ENCODE results near the gene ANKUB1.

The ANKUB1 gene

DNA sequence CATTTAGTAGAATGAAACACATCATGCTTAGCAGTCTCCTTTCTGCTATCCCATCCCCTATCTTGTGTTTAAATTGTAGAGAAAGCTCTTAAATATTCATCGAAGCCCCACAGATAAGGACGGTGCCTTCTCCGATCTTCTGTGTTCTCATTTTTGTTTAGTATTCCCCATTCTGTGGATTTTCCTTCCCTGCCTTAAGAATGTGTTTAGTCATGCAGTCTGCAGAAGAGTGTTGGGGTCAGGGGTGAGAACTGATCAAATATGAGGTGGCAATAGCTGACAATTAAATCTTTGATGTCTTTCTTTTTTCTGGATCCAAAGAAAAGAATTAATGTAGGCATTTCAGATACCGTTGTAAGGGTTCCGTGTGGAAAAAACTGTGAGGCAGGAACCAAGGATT lies 9.3 kb upstream of the ANKUB1 start:
- Histone ChIP-seq H3K27me3 (ENCODE audit: control insufficient read depth, insufficient read depth, low read length) (no peaks in the 10 kb centered on the region), H3K36me3 (ENCODE audit: control insufficient read depth, insufficient read depth, low read length) (no peaks in the 10 kb centered on the region), H3K27ac (ENCODE audit: low read depth, low read length) (no peak overlapping the region), H3K4me3 (ENCODE audit: low read length) (no peak overlapping the region), H3K9ac (ENCODE audit: low read length) (no peak overlapping the region), H3K4me1 (ENCODE audit: control insufficient read depth, insufficient read depth, low read length) (no peaks in the 10 kb centered on the region)

DNA sequence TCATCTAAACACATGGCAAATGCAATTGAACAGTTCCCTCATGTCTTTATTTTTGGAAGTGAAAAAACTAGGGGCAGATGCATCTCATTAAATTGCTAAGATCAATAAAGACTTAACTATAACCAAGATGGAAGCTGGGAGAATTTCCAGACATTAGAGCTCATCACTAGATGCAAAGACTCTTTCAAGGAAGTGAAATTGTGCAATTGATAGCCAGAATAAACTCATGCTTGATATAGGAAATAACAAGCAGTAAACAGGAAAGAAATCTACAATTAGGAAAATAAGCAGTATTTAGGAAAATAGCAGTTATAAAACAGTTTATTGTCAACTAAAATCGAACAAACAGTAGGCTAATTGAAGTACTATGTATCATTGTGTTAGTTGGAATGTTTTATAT lies 8.8 kb upstream of the ANKUB1 start:
- no peaks in the 10 kb centered on the region for H3K4me1 ChIP-seq (ENCODE audit: control insufficient read depth, insufficient read depth, low read length)
- H3K36me3 ChIP-seq (ENCODE audit: control insufficient read depth, insufficient read depth, low read length), result no peaks in the 10 kb centered on the region
- H3K9ac ChIP-seq (ENCODE audit: low read length), result no peak overlapping the region
- H3K27me3 ChIP-seq (ENCODE audit: control insufficient read depth, insufficient read depth, low read length), result no peaks in the 10 kb centered on the region
- no peak overlapping the region for H3K27ac ChIP-seq (ENCODE audit: low read depth, low read length)
- no peak overlapping the region for H3K4me3 ChIP-seq (ENCODE audit: low read length)

DNA sequence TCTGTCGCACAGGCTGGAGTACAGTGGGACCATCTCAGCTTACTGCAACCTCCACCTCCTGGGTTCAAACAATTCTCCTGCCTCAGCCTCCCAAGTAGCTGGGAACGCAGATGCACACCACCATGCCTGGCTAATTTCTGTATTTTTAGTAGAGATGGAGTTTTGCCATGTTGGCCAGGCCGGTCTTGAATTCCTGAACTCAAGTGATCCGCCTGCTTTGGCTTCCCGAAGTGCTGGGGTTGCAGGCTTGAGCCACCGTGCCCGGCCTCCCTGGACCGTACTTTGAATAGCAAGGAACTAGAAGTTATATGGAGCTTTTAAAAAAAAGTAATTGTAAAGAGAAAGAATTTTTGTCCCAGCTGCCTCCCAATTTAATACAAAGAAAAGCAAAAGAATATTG lies 8.3 kb upstream of the ANKUB1 start:
- Histone ChIP-seq H3K9ac (ENCODE audit: low read length) (no peak overlapping the region), H3K36me3 (ENCODE audit: control insufficient read depth, insufficient read depth, low read length) (no peaks in the 10 kb centered on the region), H3K4me3 (ENCODE audit: low read length) (no peak overlapping the region), H3K27me3 (ENCODE audit: control insufficient read depth, insufficient read depth, low read length) (no peaks in the 10 kb centered on the region), H3K27ac (ENCODE audit: low read depth, low read length) (no peak overlapping the region), H3K4me1 (ENCODE audit: control insufficient read depth, insufficient read depth, low read length) (no peaks in the 10 kb centered on the region)

DNA sequence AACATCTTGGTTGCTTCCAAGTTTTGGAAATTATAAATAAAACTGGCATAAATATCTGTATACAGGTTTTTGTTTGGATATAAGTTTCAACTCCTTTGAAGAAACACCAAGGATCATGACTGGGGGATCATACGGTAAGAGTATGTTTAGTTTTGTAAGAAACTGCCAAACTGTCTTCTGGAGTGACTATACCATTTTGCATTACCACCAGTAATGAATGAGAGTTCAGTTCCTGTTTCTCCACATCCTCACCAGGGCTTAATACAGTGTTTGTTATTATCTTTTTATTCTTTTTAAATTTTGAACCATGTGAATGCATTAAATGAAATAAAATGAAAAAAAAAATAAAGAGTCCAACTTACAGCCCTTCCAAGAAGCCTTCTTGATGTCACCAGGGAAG lies 3.7 kb upstream of the ANKUB1 start:
- H3K27ac ChIP-seq (ENCODE audit: low read depth, low read length), result no peak overlapping the region
- no peak overlapping the region for H3K4me3 ChIP-seq (ENCODE audit: low read length)
- no peaks in the 10 kb centered on the region for H3K27me3 ChIP-seq (ENCODE audit: control insufficient read depth, insufficient read depth, low read length)
- H3K36me3 ChIP-seq (ENCODE audit: control insufficient read depth, insufficient read depth, low read length), result no peaks in the 10 kb centered on the region
- no peak overlapping the region for H3K9ac ChIP-seq (ENCODE audit: low read length)
- H3K4me1 ChIP-seq (ENCODE audit: control insufficient read depth, insufficient read depth, low read length), result no peaks in the 10 kb centered on the region

DNA sequence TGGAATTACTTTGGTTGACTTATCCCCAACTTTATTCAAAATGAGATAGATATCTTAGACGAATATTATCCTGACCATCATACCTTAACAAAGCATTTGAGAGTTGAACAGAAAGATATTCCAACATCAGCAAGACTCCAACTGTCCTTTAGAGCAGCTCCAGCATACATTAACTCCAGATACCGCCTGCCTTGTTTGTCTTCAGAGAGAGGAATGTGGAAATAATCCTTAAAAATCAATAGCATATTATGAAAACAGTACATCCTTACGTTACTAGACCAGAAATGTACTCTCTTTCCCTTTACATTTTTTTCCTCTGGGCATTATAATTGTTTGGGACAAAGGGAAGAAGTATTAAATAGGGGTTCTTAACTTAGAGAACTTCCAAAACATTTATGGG lies 1.7 kb downstream of the ANKUB1 start:
- Histone ChIP-seq H3K9ac (ENCODE audit: low read length) (no peak overlapping the region), H3K4me3 (ENCODE audit: low read length) (no peak overlapping the region), H3K27ac (ENCODE audit: low read depth, low read length) (no peak overlapping the region), H3K36me3 (ENCODE audit: control insufficient read depth, insufficient read depth, low read length) (no peaks in the 10 kb centered on the region), H3K27me3 (ENCODE audit: control insufficient read depth, insufficient read depth, low read length) (no peaks in the 10 kb centered on the region), H3K4me1 (ENCODE audit: control insufficient read depth, insufficient read depth, low read length) (no peaks in the 10 kb centered on the region)

DNA sequence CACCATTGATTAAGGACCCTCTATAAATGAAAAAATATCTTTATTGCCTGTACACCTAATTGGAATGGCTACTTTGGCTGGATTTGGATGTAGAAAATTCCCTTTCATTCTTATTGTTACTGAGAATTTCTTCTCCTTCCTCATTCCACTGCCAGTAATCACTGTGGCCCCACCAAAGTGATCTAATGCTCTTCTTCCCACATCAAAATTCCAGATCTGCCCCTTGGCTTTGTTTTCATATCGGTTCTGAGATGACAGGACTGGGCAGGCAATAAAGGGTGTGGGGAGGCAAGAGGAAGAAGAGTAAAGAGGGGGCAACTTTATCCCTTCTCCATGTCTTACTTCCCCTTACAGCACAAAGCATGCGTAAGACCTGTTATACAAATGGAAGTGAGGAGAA lies 2.1 kb downstream of the ANKUB1 start:
- H3K27me3 ChIP-seq (ENCODE audit: control insufficient read depth, insufficient read depth, low read length), result no peaks in the 10 kb centered on the region
- H3K4me3 ChIP-seq (ENCODE audit: low read length), result no peak overlapping the region
- no peak overlapping the region for H3K27ac ChIP-seq (ENCODE audit: low read depth, low read length)
- H3K9ac ChIP-seq (ENCODE audit: low read length), result no peak overlapping the region
- no peaks in the 10 kb centered on the region for H3K4me1 ChIP-seq (ENCODE audit: control insufficient read depth, insufficient read depth, low read length)
- H3K36me3 ChIP-seq (ENCODE audit: control insufficient read depth, insufficient read depth, low read length), result no peaks in the 10 kb centered on the region

- Histone ChIP-seq H3K4me3 (ENCODE audit: low read length) (no peak overlapping the region), H3K9ac (ENCODE audit: low read length) (no peak overlapping the region), H3K36me3 (ENCODE audit: control insufficient read depth, insufficient read depth, low read length) (no peaks in the 10 kb centered on the region), H3K27ac (ENCODE audit: low read depth, low read length) (no peak overlapping the region), H3K27me3 (ENCODE audit: control insufficient read depth, insufficient read depth, low read length) (no peaks in the 10 kb centered on the region), H3K4me1 (ENCODE audit: control insufficient read depth, insufficient read depth, low read length) (no peaks in the 10 kb centered on the region)
Observed at GRCh38 chr3:149784064-149784704, 8.2 kb downstream of the ANKUB1 start.

DNA sequence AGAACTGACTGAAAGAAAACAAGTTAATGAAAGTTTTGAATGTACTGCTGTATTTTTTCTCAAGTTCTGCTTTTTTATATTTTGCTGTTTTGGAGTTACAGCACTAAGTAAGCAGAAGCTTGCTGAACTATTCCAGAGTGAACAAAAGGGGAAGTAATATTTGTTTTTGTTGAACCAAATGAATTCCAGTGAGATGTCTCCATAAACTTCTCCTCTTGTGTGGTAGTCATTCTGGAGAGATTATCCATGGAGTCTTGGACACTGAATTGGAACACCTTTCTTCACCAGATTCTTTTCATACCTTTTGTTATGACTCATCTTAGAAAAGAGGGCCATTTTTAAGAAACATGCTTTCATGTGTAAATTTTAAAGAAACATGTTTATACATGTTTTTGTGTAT lies 8.8 kb downstream of the ANKUB1 start:
- H3K4me1 ChIP-seq (ENCODE audit: control insufficient read depth, insufficient read depth, low read length), result no peaks in the 10 kb centered on the region
- no peaks in the 10 kb centered on the region for H3K36me3 ChIP-seq (ENCODE audit: control insufficient read depth, insufficient read depth, low read length)
- no peak overlapping the region for H3K27ac ChIP-seq (ENCODE audit: low read depth, low read length)
- no peaks in the 10 kb centered on the region for H3K27me3 ChIP-seq (ENCODE audit: control insufficient read depth, insufficient read depth, low read length)
- H3K9ac ChIP-seq (ENCODE audit: low read length), result no peak overlapping the region
- no peak overlapping the region for H3K4me3 ChIP-seq (ENCODE audit: low read length)

DNA sequence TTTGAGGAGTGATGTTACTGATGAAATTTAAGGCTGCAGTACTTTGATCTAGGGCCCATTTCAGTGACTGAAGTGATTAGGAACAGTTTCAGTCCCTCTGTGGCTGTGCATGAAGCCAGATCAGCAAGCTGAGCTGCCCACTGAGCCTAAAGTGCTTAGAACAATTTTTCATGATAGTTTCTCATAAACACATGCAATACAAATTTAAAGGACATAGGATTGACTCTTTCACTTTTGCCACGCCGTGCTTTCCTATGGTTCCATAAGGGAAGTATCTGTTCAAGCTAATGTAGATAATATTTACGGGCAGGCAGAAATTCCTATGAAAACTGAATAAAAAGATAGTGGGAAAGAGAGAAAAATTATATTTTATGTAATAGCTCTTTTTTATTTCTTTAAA lies 10.6 kb downstream of the ANKUB1 start:
- Histone ChIP-seq H3K27me3 (ENCODE audit: control insufficient read depth, insufficient read depth, low read length) (no peaks in the 10 kb centered on the region), H3K9ac (ENCODE audit: low read length) (no peak overlapping the region), H3K27ac (ENCODE audit: low read depth, low read length) (no peak overlapping the region), H3K4me1 (ENCODE audit: control insufficient read depth, insufficient read depth, low read length) (no peaks in the 10 kb centered on the region), H3K4me3 (ENCODE audit: low read length) (no peak overlapping the region), H3K36me3 (ENCODE audit: control insufficient read depth, insufficient read depth, low read length) (no peaks in the 10 kb centered on the region)

DNA sequence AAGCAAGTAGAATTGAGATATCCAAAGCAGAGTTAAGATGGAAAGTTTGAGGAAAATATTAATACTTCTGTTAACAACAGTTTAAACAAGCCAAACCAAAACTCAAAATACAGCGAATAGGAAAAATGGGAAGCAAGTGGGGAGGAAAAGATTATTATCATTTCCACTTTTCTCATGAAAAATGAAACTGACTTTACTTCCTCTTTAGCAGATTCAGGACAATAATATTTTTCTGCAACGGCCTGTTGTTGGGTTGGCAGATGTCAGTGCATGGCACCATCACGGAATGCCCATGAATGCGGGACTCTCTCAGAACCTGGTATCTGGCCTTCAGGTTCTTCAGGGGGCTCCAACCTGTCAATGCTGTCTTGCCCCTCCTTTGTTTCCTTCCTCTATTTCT lies 11.1 kb downstream of the ANKUB1 start:
- Histone ChIP-seq H3K27ac (ENCODE audit: low read depth, low read length) (no peak overlapping the region), H3K9ac (ENCODE audit: low read length) (no peak overlapping the region), H3K4me3 (ENCODE audit: low read length) (no peak overlapping the region), H3K36me3 (ENCODE audit: control insufficient read depth, insufficient read depth, low read length) (no peaks in the 10 kb centered on the region), H3K4me1 (ENCODE audit: control insufficient read depth, insufficient read depth, low read length) (no peaks in the 10 kb centered on the region), H3K27me3 (ENCODE audit: control insufficient read depth, insufficient read depth, low read length) (no peaks in the 10 kb centered on the region)

DNA sequence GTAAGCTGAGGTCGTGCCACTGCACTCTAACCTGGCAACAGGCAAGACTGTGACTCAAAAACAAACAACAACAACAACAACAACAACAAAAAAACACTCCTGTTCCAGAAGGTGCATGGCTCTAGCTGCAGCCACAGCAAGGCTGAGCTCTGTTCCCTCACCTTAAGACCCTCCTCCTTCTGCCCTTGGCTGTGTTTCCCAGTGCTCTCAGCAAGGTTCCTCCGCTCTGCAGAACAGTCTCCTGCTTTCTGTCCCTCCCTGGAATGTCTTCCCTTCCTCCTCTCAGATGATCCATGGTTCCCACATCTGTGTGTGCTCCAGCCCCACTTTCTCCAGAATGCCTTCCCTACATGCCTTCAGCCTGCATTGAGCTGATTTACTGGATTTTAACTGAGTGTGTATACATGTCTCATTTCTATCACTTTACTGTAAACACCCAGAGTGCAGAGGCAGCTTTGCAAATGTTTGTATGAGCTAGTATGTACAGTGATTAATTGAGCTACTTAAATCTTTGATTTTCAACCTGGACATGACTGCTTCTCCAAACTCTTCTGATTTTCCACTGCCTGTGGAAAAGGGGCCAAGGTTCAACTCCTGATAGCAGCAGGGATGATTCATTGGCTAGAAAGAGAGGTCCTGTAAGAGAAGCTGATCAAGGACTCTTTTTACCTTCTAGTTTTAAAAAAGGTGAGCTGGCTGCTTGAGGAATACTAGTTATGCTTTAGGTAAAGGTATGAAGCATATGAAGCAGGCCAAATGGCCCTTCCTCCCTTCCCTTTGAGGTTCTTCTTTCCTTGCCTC lies 14.7 kb downstream of the ANKUB1 start:
- Histone ChIP-seq H3K4me3 (ENCODE audit: low read length) (no peak overlapping the region), H3K27me3 (ENCODE audit: control insufficient read depth, insufficient read depth, low read length) (no peaks in the 10 kb centered on the region), H3K27ac (ENCODE audit: low read depth, low read length) (no peak overlapping the region), H3K4me1 (ENCODE audit: control insufficient read depth, insufficient read depth, low read length) (no peaks in the 10 kb centered on the region), H3K36me3 (ENCODE audit: control insufficient read depth, insufficient read depth, low read length) (no peaks in the 10 kb centered on the region), H3K9ac (ENCODE audit: low read length) (no peak overlapping the region)

- no peak overlapping the region for H3K9ac ChIP-seq (ENCODE audit: low read length)
- H3K4me1 ChIP-seq (ENCODE audit: control insufficient read depth, insufficient read depth, low read length), result no peaks in the 10 kb centered on the region
- no peak overlapping the region for H3K27ac ChIP-seq (ENCODE audit: low read depth, low read length)
- H3K36me3 ChIP-seq (ENCODE audit: control insufficient read depth, insufficient read depth, low read length), result no peaks in the 10 kb centered on the region
- no peaks in the 10 kb centered on the region for H3K27me3 ChIP-seq (ENCODE audit: control insufficient read depth, insufficient read depth, low read length)
- H3K4me3 ChIP-seq (ENCODE audit: low read length), result no peak overlapping the region
Observed at GRCh38 chr3:149776170-149776569, 16.2 kb downstream of the ANKUB1 start.

DNA sequence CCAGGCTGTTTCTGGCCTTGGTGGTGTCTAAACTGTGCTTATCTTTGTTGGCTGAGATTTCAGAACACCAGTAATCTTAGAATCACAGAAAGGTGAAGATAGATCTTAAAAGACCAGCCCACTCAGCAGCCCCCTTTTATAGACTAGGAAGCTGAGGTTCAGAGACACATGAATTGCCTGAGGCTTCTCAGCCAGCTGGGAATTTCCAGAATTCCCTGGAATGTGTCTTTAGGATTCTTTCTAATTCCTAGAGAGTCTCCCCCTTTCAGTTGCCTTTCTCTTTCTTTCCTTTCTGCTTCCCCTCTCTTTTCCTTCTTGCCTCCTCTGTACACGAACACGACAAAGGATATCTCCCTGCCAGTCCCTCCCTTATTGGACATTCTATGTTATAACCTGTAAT lies 19.5 kb downstream of the ANKUB1 start:
- Histone ChIP-seq H3K27me3 (ENCODE audit: control insufficient read depth, insufficient read depth, low read length) (no peaks in the 10 kb centered on the region), H3K27ac (ENCODE audit: low read depth, low read length) (no peak overlapping the region), H3K4me1 (ENCODE audit: control insufficient read depth, insufficient read depth, low read length) (no peaks in the 10 kb centered on the region), H3K9ac (ENCODE audit: low read length) (no peak overlapping the region), H3K36me3 (ENCODE audit: control insufficient read depth, insufficient read depth, low read length) (no peaks in the 10 kb centered on the region), H3K4me3 (ENCODE audit: low read length) (no peak overlapping the region)
